Skeletal muscle tissue (tissue), 1 donor: ENCODE results near the gene GUCY2F. TPM values are rescaled to one million over a fixed set of nuclear protein-coding genes. Genes with fewer than 3 reads are reported as not detected.

Experiments
- total RNA-seq: library from RNA; depleted of rRNA; stranded (reverse); fragments of >200 nt; gene quantifications from one replicate; pipeline ENCODE4 v1.2.3, GENCODE V29; 2014

Gene GUCY2F
- total RNA-seq, 1 donor from 2014 or later = not detected

Other genes with a start within 250 kb of the GUCY2F start
- 8.4 TPM for gene NXT2, start 54.8 kb upstream of the GUCY2F start, total RNA-seq
- gene KCNE5, start 143.1 kb upstream of the GUCY2F start, total RNA-seq = 20.4 TPM